Mesangial cell (primary cell): ENCODE results near the gene DNAH8. TPM values are rescaled to one million over a fixed set of nuclear protein-coding genes. Genes with fewer than 3 reads are reported as not detected.

ENCODE experiments used
- total RNA-seq: library from RNA; depleted of rRNA; stranded (reverse); fragments of >200 nt; gene quantifications from 2 replicates; pipeline ENCODE4 v1.2.3, GENCODE V29; 2015

The DNAH8 gene, protein sequence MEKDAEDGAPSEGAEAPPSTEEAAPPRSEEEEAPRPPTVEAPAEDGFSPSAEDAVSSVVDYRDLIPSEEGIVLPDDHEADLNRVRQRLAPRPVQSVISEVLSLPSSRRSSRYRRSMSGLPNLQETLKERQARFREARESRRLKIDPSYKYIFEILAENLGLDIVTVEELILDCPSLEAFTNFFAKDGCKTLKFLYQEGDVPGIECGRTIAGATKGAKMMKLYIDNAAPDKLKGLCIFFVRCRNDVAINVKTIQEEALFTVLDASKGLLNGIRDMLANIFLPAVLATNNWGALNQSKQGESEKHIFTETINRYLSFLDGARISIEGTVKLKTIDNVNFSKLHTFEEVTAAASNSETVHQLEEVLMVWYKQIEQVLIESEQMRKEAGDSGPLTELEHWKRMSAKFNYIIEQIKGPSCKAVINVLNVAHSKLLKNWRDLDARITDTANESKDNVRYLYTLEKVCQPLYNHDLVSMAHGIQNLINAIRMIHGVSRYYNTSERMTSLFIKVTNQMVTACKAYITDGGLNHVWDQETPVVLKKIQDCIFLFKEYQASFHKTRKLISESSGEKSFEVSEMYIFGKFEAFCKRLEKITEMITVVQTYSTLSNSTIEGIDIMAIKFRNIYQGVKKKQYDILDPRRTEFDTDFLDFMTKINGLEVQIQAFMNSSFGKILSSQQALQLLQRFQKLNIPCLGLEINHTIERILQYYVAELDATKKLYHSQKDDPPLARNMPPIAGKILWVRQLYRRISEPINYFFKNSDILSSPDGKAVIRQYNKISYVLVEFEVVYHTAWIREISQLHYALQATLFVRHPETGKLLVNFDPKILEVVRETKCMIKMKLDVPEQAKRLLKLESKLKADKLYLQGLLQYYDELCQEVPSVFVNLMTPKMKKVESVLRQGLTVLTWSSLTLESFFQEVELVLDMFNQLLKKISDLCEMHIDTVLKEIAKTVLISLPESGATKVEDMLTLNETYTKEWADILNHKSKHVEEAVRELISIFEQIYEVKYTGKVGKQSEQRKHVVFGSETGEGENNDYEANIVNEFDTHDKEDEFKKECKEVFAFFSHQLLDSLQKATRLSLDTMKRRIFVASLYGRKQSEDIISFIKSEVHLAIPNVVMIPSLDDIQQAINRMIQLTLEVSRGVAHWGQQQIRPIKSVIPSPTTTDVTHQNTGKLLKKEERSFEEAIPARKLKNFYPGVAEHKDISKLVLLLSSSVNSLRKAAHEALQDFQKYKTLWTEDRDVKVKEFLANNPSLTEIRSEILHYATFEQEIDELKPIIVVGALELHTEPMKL (N-terminal part only)
- under 0.01 TPM in 1 of 2 replicates, not detected in the other for total RNA-seq

GRCh38 chr6:38715016-38715689 is at the start of gene DNAH8:
Gene DNAH8 (plus strand): TSS chr6:38715311. CDS start chr6:38722810, 7,499 bp downstream.

DNA sequence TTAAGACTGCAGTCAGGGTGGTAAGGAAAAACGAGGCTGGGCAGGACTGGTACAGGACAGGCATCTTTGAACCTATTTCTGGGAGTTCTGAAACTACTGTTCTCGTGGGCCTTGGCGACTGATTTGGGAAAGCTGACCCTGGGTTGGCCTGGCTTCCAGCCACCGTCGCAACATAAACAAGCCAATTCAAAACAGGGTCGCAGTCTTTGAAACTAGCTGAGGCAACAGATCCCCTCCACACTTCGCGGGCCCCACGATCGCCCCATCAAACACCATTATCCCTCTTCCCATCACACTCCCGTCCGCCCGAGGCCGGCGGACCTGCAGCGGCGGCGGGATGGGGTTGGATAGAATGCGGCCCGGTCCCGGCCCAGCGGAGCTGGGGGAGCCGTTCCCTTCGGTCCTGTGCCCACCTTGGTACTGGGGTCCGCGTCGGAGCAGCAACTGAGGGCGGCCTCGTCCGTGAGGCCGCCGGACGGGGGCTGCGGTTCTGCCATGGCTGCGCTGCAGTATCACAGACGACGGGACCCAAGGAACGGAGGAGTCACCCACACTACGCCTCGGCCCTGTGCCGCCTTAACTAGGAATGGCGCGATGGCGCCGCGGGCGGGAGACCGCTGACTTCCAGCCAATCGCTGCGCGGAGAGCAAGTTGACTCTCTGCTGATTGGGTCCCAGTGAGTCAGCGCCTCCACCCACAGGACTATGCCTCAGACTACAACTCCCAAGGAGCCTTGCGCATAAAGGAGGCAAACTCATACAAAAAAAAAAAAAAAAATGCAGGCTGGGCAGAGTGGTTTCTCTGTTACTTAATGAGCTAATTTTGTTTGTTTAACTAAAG is 12.3 kb upstream of the DNAH8 start, which contains the start of gene GLO1:
GLO1 (minus strand) TSS at position 588 of the 840 bp plus-strand sequence; CDS start at position 497, 91 bp downstream.

DNA sequence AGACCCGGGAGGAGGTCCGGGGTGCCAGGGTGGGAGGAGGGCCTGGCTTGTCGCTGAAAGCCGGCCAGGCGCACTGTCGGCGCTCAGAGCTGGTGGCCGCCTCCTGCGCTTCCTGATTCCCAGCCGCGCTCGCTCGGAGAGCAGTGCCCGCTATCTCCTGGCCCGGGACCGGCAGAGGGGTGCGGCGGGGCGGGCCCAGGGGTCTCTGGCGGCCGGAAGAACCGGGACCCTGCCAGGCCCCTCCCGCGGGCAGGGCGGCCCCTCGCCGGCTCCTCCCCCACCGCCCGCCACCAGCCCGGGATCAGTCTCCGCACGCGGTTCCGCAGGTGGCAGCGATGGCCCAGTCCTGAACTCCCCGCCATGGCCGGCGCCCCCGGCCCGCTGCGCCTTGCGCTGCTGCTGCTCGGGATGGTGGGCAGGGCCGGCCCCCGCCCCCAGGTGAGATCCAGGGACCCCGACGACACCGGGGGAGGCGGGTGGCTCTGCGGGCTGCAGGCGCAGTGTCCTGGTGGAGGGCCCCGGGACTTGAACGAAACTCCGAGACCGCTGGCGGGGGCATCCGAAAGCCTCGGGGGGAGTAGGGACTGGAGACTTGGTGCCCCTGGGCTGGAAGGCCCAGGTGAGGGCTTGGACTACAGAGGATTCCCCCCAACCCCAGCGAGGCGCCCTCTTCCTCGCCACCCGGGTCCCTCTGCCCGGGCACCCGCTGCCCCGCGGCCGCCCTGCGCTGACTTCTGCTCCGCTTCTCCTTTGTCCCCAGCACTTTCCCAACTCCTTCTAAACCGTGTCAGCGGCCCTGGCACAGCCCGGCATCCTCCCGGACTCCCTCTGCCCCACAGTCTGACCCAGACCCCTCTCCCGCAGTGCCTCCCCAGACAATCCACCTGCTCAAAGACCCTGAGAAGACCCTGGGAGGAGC is 333.6 kb downstream of the DNAH8 start, which contains the start of gene GLP1R:
GLP1R (plus strand) TSS at position 301 of the 919 bp plus-strand sequence; CDS start at position 361, 60 bp downstream.

Other genes with a start within 250 kb of the DNAH8 start
- gene BTBD9, start 75.4 kb upstream of the DNAH8 start, total RNA-seq = 2.4 and 6.7 TPM in 2 replicates
- gene GLO1, start 12.2 kb upstream of the DNAH8 start, total RNA-seq = 70.9 and 142 TPM in 2 replicates